PFSK-1 (cell line): Measurements from ENCODE around the gene PGBD5.

Source experiments
- FOXP2 ChIP-seq: optimal IDR thresholded peaks from 2 replicates; pipeline ENCODE3; 2011; ENCODE audit warnings: borderline replicate concordance, control low read depth, inconsistent platforms; ENCODE audit not compliant: insufficient read depth; ENCODE audit errors: extremely low read length, extremely low read depth
- POLR2AphosphoS5 ChIP-seq: IDR thresholded peaks from 2 replicates; pipeline ENCODE4 v1.6.1; 2012; ENCODE audit warnings: low read depth, mild to moderate bottlenecking, control low read depth, low read length, moderate library complexity
- SIN3A ChIP-seq: IDR thresholded peaks from 2 replicates; pipeline ENCODE4 v1.6.1; 2012; ENCODE audit warnings: mild to moderate bottlenecking, low read length, moderate library complexity, borderline replicate concordance; ENCODE audit not compliant: insufficient read depth
- TAF1 ChIP-seq: IDR thresholded peaks from 2 replicates; pipeline ENCODE4 v1.6.1; 2012; ENCODE audit warnings: low read length, control low read depth, borderline replicate concordance; ENCODE audit not compliant: insufficient read depth
- TF ChIP-seq, protein P1 (sequence below), 2 experiments: IDR thresholded peaks; 2 replicates each; pipeline versions ENCODE4 v1.6.1 to v1.8.0; 2011 to 2012; ENCODE audit warnings: low read depth in 2 of 2, low read length in 2 of 2, control low read depth in 1 of 2, inconsistent platforms in 1 of 2, mild to moderate bottlenecking in 1 of 2, moderate library complexity in 1 of 2; ENCODE audit not compliant: insufficient read depth in 1 of 2

Gene PGBD5

DNA sequence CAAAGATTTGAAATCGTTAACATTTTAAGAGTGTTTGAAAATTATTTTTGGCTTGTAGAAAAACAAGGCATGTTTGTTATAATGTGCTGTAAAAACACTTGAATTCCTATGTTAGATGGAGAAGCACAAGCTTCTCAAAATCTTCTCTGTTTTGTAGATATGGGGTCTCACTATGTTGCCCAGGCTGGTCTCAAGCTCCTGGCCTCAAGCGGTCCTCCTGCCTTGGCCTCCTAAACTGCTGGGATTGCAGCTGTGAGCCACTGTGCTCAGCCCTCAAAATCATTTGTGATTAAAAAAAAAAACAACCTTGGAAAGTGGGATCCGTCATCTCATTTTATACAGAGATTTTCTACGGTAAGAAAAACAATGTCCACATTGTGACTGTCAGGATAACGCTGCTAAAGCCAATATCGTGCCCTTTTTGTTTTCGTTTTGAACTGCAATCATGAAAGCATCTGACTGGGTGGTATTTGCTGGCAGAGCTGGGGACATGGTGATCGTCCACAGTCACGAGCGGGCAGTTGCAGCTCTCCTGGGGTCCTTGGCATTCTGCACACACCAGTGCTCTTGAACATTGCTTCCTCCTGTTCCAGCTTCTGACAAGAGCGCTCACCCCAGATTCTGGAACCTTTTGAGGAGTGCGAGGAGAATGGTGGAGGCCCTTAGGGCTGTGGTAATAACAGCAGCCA, 112.5 kb downstream of the PGBD5 start:
- no peak for TF ChIP-seq SIN3A
- TF ChIP-seq TAF1: no peak
- no peak for TF ChIP-seq POLR2AphosphoS5
- TF ChIP-seq, protein P1, sequence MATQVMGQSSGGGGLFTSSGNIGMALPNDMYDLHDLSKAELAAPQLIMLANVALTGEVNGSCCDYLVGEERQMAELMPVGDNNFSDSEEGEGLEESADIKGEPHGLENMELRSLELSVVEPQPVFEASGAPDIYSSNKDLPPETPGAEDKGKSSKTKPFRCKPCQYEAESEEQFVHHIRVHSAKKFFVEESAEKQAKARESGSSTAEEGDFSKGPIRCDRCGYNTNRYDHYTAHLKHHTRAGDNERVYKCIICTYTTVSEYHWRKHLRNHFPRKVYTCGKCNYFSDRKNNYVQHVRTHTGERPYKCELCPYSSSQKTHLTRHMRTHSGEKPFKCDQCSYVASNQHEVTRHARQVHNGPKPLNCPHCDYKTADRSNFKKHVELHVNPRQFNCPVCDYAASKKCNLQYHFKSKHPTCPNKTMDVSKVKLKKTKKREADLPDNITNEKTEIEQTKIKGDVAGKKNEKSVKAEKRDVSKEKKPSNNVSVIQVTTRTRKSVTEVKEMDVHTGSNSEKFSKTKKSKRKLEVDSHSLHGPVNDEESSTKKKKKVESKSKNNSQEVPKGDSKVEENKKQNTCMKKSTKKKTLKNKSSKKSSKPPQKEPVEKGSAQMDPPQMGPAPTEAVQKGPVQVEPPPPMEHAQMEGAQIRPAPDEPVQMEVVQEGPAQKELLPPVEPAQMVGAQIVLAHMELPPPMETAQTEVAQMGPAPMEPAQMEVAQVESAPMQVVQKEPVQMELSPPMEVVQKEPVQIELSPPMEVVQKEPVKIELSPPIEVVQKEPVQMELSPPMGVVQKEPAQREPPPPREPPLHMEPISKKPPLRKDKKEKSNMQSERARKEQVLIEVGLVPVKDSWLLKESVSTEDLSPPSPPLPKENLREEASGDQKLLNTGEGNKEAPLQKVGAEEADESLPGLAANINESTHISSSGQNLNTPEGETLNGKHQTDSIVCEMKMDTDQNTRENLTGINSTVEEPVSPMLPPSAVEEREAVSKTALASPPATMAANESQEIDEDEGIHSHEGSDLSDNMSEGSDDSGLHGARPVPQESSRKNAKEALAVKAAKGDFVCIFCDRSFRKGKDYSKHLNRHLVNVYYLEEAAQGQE (IDR thresholded peaks at IDR 0.05; ENCODE audit: insufficient read depth in 1 of 2, low read depth in 2 of 2, low read length in 2 of 2): no peak
- TF ChIP-seq FOXP2: no peak

DNA sequence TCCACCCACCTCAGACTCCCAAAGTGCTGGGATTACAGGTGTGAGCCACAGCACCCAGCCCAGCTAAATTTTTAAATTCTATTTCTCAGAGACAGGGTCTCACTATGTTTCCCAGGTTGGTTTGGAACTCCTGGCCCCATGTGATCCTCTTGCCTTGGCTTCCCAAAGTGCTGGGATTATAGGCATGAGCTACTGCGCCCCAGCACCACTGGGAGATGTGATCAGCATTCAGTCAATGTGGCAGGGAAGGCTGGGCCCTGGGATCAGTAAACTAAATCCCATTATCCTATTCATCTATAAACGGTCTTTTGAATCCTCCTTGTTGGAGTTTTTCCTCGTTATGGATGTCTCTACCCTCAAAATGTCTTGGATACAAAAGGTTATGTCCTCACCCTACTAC, 113.5 kb downstream of the PGBD5 start:
- TF ChIP-seq POLR2AphosphoS5 (no peak), FOXP2 (no peak), TAF1 (no peak), SIN3A (no peak)
- TF ChIP-seq, protein P1 (IDR thresholded peaks at IDR 0.05; ENCODE audit: insufficient read depth in 1 of 2, low read depth in 2 of 2, low read length in 2 of 2): no peak

DNA sequence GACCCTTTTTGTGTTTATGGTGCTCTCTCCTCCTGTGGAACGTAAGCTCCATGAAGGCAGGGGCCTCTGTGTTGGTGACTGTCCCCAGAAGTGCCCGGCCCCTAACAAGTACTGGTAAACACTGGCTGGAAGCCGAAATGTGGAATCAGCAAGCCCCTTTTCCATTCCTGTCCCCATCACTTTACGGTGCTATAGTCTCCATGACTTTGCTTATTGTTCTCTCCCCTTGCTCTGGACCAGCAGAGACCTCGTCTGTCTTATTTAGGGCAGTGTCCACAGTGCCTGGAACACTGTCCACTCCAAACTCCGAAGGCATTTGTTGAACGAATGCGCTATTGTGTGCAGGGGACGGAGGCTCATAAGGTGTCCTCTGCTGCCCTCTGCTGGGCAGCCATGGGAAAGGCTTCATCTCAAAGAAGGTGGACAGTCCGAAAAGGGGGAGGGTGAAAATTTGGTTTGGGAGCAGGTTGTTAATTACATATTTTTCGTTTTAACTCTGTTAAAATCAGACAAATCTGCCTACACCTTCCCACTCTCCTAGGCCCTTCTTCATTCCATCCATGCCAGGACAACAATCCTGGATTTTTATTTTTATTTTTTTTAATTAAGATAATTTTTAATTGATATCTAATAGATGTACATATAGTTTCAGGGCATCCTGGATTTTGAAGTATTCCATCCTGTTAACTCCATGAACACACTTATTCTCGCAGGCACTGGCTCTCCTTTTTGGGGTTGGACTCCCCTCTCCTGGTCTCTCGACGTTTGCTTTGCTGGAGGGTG, 115.6 kb downstream of the PGBD5 start:
- TF ChIP-seq, protein P1 (IDR thresholded peaks at IDR 0.05; ENCODE audit: insufficient read depth in 1 of 2, low read depth in 2 of 2, low read length in 2 of 2): no peak
- TF ChIP-seq POLR2AphosphoS5 (no peak), SIN3A (no peak), TAF1 (no peak)

DNA sequence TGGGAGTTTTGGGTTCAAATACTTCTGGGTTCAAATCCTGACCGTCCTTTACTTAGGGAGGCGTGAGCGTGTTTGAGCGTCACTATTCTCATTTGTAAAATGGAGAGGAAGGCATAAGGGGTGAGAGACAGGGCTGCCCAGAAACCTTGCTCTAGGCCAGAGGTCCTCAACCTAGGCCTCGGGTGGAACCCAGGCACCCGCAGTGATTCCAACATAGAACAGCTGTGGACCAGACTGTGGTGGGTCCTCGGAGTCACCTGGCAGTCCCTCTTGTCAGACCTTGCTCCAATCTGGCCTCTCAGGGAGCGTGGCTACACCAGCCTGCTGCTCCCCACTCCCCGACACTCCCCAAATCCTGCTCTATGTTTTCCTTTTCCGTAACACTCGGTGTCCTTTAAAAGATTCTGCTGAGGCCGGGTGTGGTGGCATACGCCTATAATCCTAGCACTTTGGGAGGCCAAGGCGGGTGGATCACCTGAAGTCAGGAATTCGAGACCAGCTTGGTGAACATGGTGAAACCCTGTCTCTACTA, 116.4 kb downstream of the PGBD5 start:
- no peak for TF ChIP-seq SIN3A
- no peak for TF ChIP-seq POLR2AphosphoS5
- TF ChIP-seq TAF1: no peak
- TF ChIP-seq FOXP2: no peak
- TF ChIP-seq, protein P1 (IDR thresholded peaks at IDR 0.05; ENCODE audit: insufficient read depth in 1 of 2, low read depth in 2 of 2, low read length in 2 of 2): no peak

DNA sequence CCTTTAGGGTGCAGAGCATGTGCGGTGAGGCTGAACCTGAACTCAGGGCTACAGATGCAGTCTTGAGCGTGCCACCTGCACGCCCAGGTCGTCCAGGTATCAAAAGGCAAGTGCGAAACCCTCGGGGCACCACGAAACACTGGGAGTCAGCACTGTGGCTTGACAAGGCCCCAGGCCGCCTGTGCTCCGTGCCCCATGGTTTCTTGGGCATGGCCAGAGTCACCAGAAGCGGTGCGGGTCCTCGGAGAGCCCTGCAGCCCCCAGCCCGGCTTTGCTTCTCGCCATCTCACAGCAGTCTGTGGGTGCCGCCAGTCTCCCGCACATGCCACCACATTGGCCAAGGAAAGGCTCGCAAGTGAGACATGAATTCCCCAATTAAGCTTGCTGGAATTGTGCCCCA, 117.3 kb downstream of the PGBD5 start:
- TF ChIP-seq TAF1 (no peak), FOXP2 (no peak), POLR2AphosphoS5 (no peak), SIN3A (no peak)
- TF ChIP-seq, protein P1 (IDR thresholded peaks at IDR 0.05; ENCODE audit: insufficient read depth in 1 of 2, low read depth in 2 of 2, low read length in 2 of 2): no peak
